ENCODE results near the gene NEDD4L. TPM values are rescaled to one million over a fixed set of nuclear protein-coding genes. Genes with fewer than 3 reads are reported as not detected.
A peak's percentile ranks its signal among the peaks of the same experiment; 100 is the strongest.

The NEDD4L gene
- total RNA-seq, 4 donors from 2014 or later = 44.0 to 104 (median 59.6) TPM

DNA sequence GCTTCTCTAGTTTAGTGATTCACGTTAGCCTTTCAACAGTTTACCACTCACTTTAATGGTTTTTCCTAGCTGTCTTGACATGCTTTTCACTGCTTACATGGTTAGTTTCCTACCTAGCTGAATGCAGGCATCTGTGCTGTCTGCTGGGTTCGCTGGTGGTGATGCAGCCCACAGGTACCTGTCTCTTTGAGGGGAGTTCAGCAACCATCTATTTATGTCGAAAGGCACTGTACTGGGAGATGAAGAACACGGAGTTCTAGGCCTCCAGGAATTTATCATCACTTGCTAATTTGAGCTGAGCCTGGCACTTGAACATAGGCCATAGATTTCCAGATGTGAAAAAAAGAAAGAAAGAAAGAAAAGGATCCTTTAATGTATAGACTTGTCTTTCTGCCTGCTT lies 148.5 kb downstream of the NEDD4L start:
- H3K27me3 ChIP-seq = no peaks in the 10 kb centered on the region
- H3K36me3 ChIP-seq = no peaks in the 10 kb centered on the region
- TF ChIP-seq EP300 (IDR thresholded peaks at IDR 0.05) = no peak
- TF ChIP-seq POLR2AphosphoS5 (IDR thresholded peaks at IDR 0.05) = no peak
- TF ChIP-seq CTCF (IDR thresholded peaks at IDR 0.05) = no peak
- TF ChIP-seq POLR2A (IDR thresholded peaks at IDR 0.05) = no peak
- 87% methylated on average over 4 of the region's 4 CpGs for WGBS
- H3K27ac ChIP-seq = no peak overlapping the region
- H3K4me1 ChIP-seq = peaks cover 13% of the 10 kb centered on the region
- no peak overlapping the region for H3K4me3 ChIP-seq
- DNase-seq (ENCODE audit: low spot score in 2 of 2) = no peak
- no peaks in the 10 kb centered on the region for H3K9me3 ChIP-seq

GRCh38 chr18:58194028-58194427 lies 150.0 kb downstream of the NEDD4L start:
- Histone ChIP-seq H3K9me3 (no peaks in the 10 kb centered on the region), H3K4me1 (peaks cover 13% of the 10 kb centered on the region), H3K36me3 (no peaks in the 10 kb centered on the region), H3K27me3 (no peaks in the 10 kb centered on the region), H3K4me3 (no peak overlapping the region), H3K27ac (no peak overlapping the region)
- WGBS = 91% methylated on average over 8 of the region's 8 CpGs
- no peak for TF ChIP-seq EP300 (IDR thresholded peaks at IDR 0.05)
- no peak for TF ChIP-seq POLR2A (IDR thresholded peaks at IDR 0.05)
- TF ChIP-seq POLR2AphosphoS5 (IDR thresholded peaks at IDR 0.05) = no peak
- TF ChIP-seq CTCF (IDR thresholded peaks at IDR 0.05) = no peak
- DNase-seq (ENCODE audit: low spot score in 2 of 2) = no peak

DNA sequence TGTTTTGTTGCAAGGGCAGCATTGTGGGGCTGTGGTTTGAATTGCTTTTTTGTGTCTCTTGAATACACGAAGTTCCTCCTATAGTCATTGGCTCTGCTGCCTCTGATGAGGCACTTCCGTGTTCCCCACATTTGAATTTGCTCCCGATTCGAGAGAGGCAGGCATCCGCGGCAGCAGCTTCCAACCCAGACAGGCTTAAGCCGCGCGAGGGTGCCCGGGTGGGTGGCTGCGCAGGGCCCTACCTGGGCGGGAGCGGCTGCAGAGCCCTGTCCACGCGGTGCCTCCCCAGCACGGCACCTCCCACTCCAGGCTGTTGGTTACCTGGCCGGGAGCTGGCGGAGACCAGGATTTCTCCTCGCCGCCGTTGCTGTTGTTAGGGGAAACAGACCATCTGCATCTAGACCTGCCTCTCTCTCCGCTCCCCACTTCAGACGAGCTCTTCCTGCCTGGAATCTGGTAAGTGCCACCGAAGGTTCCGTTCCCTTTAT lies 151.3 kb downstream of the NEDD4L start:
- Histone ChIP-seq H3K4me1 (peaks cover 13% of the 10 kb centered on the region), H3K27me3 (no peaks in the 10 kb centered on the region), H3K4me3 (peak overlapping the region; percentile 38), H3K9me3 (no peaks in the 10 kb centered on the region), H3K36me3 (no peaks in the 10 kb centered on the region), H3K27ac (no peak overlapping the region)
- DNase-seq (ENCODE audit: low spot score in 2 of 2) = no peak
- 22% methylated on average over 14 of the region's 25 CpGs for WGBS
- no peak for TF ChIP-seq EP300 (IDR thresholded peaks at IDR 0.05)
- no peak for TF ChIP-seq POLR2A (IDR thresholded peaks at IDR 0.05)
- TF ChIP-seq CTCF (IDR thresholded peaks at IDR 0.05) = no peak

GRCh38 chr18:58196164-58196563 lies 152.1 kb downstream of the NEDD4L start:
- Histone ChIP-seq H3K36me3 (no peaks in the 10 kb centered on the region), H3K9me3 (no peaks in the 10 kb centered on the region), H3K27me3 (no peaks in the 10 kb centered on the region), H3K4me3 (peak overlapping the region; percentile 38), H3K27ac (no peak overlapping the region), H3K4me1 (peaks cover 13% of the 10 kb centered on the region)
- no peak for TF ChIP-seq CTCF (IDR thresholded peaks at IDR 0.05)
- TF ChIP-seq POLR2AphosphoS5 (IDR thresholded peaks at IDR 0.05) = no peak
- TF ChIP-seq POLR2A (IDR thresholded peaks at IDR 0.05) = no peak
- TF ChIP-seq EP300 (IDR thresholded peaks at IDR 0.05) = no peak
- DNase-seq (ENCODE audit: low spot score in 2 of 2) = no peak
- WGBS = 66% methylated on average over 3 of the region's 3 CpGs

DNA sequence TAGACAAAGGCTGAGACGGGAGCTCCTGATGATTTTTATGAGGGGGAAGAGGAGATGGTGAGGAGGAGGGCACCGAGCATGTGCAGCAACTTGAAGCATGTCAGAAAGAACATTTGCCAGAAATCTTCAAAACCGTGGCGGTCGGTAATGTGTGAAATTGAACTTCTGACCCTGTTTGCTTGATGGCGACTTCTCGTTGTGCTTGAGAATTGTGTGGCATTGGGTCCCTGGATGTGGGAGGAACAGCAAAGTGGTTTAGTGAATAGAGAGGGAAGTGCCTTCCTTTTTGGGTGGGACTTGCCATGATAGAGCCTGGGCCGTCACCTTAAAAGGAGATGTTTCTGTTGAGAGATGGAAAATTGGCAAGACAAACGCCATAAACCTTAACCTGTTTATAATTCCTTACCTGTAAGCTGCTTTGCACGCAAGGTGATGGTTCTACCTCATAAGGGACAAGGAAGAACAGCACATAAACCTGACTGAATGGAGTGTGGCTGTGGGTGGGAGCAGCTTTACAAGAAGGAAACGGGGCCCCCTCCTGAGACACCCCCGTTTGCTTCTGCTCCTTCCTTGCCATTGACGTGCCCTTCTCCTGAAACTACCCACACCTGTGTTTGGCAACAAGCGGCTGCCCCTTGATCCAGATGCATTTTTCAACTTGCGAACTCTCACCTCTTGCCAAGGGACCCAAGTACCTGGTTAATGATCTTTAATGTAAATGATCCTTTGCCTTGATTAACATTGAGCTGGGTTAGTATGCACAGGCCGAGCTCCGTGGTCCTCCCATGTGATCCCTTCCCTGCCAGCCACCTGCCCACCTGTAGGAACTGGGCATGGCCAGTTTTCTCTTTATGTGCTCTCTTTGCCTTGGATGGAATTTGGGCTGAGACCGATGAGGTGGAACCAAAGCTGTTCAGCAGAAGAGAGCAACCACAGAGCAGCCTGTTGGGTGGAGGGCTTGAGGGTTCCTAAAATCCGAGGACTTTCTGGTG lies 153.2 kb downstream of the NEDD4L start:
- no peaks in the 10 kb centered on the region for H3K27me3 ChIP-seq
- H3K36me3 ChIP-seq = no peaks in the 10 kb centered on the region
- no peak overlapping the region for H3K4me3 ChIP-seq
- no peak overlapping the region for H3K27ac ChIP-seq
- H3K9me3 ChIP-seq = no peaks in the 10 kb centered on the region
- DNase-seq (ENCODE audit: low spot score in 2 of 2) = no peak
- peaks cover 13% of the 10 kb centered on the region for H3K4me1 ChIP-seq
- TF ChIP-seq CTCF (IDR thresholded peaks at IDR 0.05) (no peak), EP300 (IDR thresholded peaks at IDR 0.05) (no peak), POLR2AphosphoS5 (IDR thresholded peaks at IDR 0.05) (no peak), POLR2A (IDR thresholded peaks at IDR 0.05) (no peak)
- 78% methylated on average over 19 of the region's 19 CpGs for WGBS
